AG09309 (cell line): Measurements from ENCODE around the gene THOC6.

Experiments
- DNase-seq: peaks from one replicate; pipeline ENCODE4 v3.0.0-alpha.2; 2010; ENCODE audit warnings: low read depth
- H3K4me3 ChIP-seq: 2 replicates; pipeline ENCODE4 v1.5.1; 2011; ENCODE audit warnings: mild to moderate bottlenecking, low read depth, low read length, moderate library complexity; ENCODE audit not compliant: control insufficient read depth
- TF ChIP-seq, protein P1 (sequence below): IDR thresholded peaks from 2 replicates; pipeline ENCODE4 v1.5.1; 2011; ENCODE audit warnings: mild to moderate bottlenecking, low read depth, low read length, inconsistent platforms; ENCODE audit not compliant: insufficient read depth, control insufficient read depth; ENCODE audit errors: missing control alignments

The THOC6 gene

DNA sequence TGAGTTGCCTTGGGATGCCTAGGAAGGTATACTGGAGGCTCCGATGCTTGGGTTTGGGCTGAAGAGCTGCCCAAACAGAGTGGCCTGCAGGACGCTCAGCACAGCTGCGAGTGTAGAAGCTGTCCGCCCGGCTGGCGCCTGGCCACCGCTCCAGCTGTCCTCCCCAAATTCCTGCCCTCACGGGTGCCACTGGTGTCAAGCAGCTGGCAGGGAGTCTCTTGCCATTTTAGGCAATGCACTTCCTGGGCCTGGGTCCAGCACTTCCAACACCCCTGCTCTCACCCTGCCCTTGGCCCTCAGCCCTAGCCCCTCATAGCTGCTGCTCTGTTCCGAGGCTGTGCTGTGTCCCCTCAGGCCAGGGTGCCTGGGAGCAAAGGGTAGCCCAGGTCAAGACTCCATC, 38.4 kb upstream of the THOC6 start:
- no peak overlapping the region for H3K4me3 ChIP-seq
- no peak for DNase-seq
- TF ChIP-seq, protein P1, sequence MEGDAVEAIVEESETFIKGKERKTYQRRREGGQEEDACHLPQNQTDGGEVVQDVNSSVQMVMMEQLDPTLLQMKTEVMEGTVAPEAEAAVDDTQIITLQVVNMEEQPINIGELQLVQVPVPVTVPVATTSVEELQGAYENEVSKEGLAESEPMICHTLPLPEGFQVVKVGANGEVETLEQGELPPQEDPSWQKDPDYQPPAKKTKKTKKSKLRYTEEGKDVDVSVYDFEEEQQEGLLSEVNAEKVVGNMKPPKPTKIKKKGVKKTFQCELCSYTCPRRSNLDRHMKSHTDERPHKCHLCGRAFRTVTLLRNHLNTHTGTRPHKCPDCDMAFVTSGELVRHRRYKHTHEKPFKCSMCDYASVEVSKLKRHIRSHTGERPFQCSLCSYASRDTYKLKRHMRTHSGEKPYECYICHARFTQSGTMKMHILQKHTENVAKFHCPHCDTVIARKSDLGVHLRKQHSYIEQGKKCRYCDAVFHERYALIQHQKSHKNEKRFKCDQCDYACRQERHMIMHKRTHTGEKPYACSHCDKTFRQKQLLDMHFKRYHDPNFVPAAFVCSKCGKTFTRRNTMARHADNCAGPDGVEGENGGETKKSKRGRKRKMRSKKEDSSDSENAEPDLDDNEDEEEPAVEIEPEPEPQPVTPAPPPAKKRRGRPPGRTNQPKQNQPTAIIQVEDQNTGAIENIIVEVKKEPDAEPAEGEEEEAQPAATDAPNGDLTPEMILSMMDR: no peak

DNA sequence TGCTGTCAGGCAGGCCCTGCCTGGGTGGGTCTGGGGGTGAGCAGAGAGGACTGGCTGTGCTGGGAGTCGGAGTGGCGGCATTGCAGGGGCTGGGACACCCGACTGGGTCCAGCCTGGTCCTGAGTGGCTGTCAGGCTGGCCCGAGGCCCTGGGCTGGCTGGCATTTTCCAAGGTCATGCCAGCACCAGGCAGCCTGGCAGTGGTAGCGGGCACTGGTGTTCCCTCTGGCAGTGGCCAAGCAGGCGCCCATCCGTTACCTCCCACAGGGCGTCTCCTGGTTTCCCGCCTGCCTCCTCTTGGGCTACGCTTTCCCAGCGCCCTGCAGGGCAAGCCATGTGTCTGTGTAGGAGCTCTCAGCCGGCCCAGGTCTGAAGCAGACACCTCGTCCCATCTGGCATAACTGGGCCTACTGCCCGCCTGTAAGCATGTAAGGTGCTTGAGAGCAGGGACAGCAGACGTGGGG, 37.9 kb upstream of the THOC6 start:
- DNase-seq: no peak
- no peak overlapping the region for H3K4me3 ChIP-seq
- TF ChIP-seq, protein P1: no peak

GRCh38 chr16:2986623-2987188, 37.1 kb upstream of the THOC6 start:
- DNase-seq: no peak
- TF ChIP-seq, protein P1: no peak
- no peak overlapping the region for H3K4me3 ChIP-seq

DNA sequence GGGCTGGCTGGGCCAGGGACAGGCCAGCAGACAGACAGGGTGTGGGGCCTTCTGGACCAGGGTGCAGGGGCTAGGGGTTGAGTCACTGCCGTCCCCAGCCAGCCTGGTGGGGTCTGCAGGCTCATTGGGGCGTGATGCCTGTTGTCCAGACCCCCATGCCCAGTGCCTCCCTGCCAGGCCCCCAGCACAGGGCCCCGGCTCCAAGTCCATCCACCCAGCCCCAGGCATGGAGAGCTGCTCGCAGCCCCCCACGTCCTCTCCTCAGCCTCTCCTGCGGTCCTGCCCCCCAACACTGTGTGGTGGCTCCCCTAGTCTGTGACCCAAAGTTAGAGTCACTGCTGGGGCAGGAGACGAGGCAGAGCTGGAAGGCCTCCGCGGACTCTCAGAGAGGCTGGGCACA, 36.5 kb upstream of the THOC6 start:
- TF ChIP-seq, protein P1: no peak
- H3K4me3 ChIP-seq: no peak overlapping the region
- no peak for DNase-seq

DNA sequence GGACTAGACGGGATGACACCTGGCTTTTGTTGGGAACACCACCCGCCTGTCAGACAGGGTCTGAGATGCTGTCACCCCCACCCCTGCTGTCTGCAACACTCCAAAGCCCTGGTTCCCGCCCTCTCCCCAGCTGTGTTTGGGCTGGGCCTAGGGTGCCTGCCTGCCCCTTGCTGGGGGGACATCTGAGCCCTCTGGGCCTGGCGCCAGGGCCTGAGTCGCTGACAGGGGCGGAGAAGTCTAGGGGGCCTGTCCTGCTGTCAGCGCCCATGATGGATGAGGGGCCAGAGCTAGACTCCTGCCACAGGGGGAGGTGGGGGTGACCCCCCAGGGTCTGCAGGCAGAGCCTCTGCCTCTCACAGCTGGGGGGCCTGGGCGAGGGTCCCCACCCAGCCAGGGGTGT, 36.0 kb upstream of the THOC6 start:
- TF ChIP-seq, protein P1: no peak
- no peak for DNase-seq
- no peak overlapping the region for H3K4me3 ChIP-seq

GRCh38 chr16:2988590-2989099, 35.2 kb upstream of the THOC6 start:
- DNase-seq: no peak

More at GRCh38 chr16:2988590-2989099, 35.2 kb upstream of the THOC6 start:
- no peak overlapping the region for H3K4me3 ChIP-seq
- TF ChIP-seq, protein P1: no peak
